Neutrophil (primary cell): Measurements from ENCODE around the gene IMPA2.
"Not testable (repeated sequence)": the region's sequence is repeated elsewhere in the genome, so short reads cannot be mapped to it uniquely, and the experiment has no call there.

ENCODE experiments used
- H3K27ac ChIP-seq: fragments of 200-600 bp; sonication (generic); 2 replicates; pipeline ENCODE4 v1.5.1; 2016; ENCODE audit warnings: mild to moderate bottlenecking, moderate library complexity
- H3K27me3 ChIP-seq: fragments of 200-600 bp; sonication (generic); 2 replicates; pipeline ENCODE4 v1.6.0; 2016; ENCODE audit warnings: mild to moderate bottlenecking
- H3K36me3 ChIP-seq: fragments of 200-600 bp; sonication (generic); 2 replicates; pipeline ENCODE4 v1.5.1; 2017
- H3K4me1 ChIP-seq, 2 experiments: fragments of 200-600 bp in 1 of 2; sonication (generic) in 1 of 2; 1 replicate in 1 of 2; 2 replicates in 1 of 2; pipeline versions ENCODE4 v1.5.1 to v1.6.1; 2013 to 2016; ENCODE audit warnings: low read depth in 1 of 2, low read length in 1 of 2, mild to moderate bottlenecking in 1 of 2, moderate library complexity in 1 of 2; ENCODE audit not compliant: control insufficient read depth in 1 of 2, insufficient read depth in 1 of 2
- H3K4me3 ChIP-seq, 2 experiments: fragments of 200-600 bp in 1 of 2; sonication (generic) in 1 of 2; 1 replicate in 1 of 2; 2 replicates in 1 of 2; pipeline ENCODE4 v1.5.1; 2013 to 2016; ENCODE audit warnings: low read depth in 1 of 2, low read length in 1 of 2, mild to moderate bottlenecking in 1 of 2, moderate library complexity in 1 of 2
- H3K9me3 ChIP-seq: fragments of 200-600 bp; sonication (generic); 2 replicates; pipeline ENCODE4 v1.5.1; 2016
- CTCF ChIP-seq: fragments of 200-600 bp; sonication (generic); IDR thresholded peaks from 2 replicates; pipeline ENCODE4 v1.5.1; 2016; ENCODE audit warnings: antibody characterized with exemption

The IMPA2 gene

DNA sequence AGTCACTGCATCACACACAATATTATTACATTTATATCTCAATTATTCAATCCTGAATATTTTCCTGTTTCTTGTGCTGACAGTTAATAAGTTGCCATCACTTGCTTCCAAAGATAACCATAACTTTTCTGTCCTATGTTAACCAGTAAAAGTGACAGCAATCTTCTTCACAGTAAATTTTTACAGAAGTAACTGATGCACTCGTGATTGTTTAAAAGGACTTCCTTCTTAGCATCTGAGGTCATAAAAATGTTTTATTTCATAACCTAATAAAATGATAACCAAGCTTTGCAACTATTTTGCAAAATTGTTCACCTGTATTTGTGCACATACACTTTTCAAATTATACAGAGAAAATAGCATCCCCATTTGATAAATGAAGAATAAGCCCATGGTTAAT is 91.7 kb downstream of the IMPA2 start:
- H3K4me1 ChIP-seq, result no peaks in the 10 kb centered on the region
- H3K9me3 ChIP-seq, result no peaks in the 10 kb centered on the region
- no peak for TF ChIP-seq CTCF
- H3K36me3 ChIP-seq, result no peaks in the 10 kb centered on the region
- H3K4me3 ChIP-seq, result no peak overlapping the region
- H3K27ac ChIP-seq, result no peak overlapping the region
- H3K27me3 ChIP-seq, result peaks cover 45% of the 10 kb centered on the region

DNA sequence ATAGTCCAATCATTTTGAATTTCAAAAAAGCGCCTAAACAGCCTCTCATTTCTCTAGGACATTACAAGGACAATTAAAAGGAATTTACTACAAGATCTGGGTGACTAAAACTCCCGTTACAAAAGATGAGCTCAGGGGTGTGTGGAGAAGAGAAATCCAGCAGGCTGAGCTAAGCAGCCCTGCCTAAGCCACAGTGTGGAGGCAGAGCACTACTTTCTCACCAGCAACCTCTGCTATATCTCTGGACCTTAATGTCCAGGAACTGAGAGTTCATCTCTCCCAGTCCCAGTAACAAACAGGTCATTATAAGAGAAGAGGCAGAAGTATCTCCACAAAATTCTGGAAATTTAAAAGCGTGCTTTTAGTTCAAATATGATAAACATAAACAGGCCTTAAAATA is 93.4 kb downstream of the IMPA2 start:
- no peaks in the 10 kb centered on the region for H3K36me3 ChIP-seq
- TF ChIP-seq CTCF, result no peak
- H3K9me3 ChIP-seq, result no peaks in the 10 kb centered on the region
- no peak overlapping the region for H3K4me3 ChIP-seq
- peaks cover 54% of the 10 kb centered on the region for H3K27me3 ChIP-seq
- H3K4me1 ChIP-seq, result no peaks in the 10 kb centered on the region
- no peak overlapping the region for H3K27ac ChIP-seq

DNA sequence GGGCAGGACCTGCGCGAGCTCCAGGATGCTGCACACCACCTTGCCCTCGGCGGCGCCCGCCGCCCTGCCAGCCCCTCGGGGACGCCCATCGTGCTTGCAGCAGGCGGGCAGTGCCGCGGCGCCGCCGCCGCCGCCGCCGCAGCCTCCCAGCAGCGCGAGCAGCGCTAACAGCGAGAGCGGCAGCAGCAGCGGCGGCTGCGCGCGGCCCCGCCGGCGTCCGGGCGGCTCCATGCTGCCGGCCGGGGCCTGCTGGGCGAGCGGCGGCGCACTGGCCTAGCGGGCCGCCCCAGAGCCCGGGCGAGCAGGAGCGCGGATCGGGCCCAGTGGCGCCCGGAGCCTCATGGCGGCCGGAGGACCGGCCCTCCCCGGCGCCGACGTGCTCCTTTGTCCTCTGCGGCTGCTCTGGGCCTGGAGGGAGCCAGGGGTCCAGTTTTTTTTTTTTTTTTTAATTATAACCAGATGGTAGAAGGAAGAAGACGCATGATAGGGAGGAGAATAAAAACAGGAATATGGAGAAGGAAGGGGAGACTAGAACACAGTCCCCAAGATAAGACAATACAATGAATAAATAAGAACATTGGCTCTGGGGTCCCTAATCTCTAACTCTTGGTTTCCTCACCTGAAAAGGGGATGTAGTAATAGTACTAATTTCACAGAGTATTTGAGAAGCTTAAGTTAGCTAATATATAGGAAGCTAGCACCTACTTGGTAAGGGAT is 95.3 kb downstream of the IMPA2 start:
- peaks cover 48% of the 10 kb centered on the region for H3K27me3 ChIP-seq
- no peaks in the 10 kb centered on the region for H3K9me3 ChIP-seq
- no peaks in the 10 kb centered on the region for H3K4me1 ChIP-seq
- no peaks in the 10 kb centered on the region for H3K36me3 ChIP-seq
- H3K4me3 ChIP-seq, result no peak overlapping the region
- no peak for TF ChIP-seq CTCF
- H3K27ac ChIP-seq, result no peak overlapping the region

DNA sequence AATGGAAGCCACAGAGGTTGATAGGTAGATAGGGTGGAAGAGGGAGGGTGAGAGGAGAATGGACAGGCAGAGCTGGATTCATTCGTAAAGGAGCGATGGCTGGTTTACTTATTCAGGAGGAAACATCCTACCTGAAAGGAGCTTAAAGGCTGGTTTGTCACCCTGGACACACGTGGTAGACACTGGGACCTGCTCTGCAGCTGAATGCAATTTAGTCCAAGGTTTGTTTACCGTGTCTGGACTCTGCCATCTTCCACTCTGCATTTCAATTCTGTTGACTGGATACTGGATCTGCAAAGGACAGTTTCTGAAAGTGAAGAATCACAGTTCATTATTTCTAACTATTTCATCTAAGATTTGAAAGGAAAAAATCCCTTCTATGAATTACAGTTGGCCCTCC is 96.7 kb downstream of the IMPA2 start:
- H3K27ac ChIP-seq, H3K4me1 ChIP-seq, H3K36me3 ChIP-seq, H3K9me3 ChIP-seq, H3K4me3 ChIP-seq: not testable (repeated sequence)
- H3K27me3 ChIP-seq, result peaks cover 49% of the 10 kb centered on the region

DNA sequence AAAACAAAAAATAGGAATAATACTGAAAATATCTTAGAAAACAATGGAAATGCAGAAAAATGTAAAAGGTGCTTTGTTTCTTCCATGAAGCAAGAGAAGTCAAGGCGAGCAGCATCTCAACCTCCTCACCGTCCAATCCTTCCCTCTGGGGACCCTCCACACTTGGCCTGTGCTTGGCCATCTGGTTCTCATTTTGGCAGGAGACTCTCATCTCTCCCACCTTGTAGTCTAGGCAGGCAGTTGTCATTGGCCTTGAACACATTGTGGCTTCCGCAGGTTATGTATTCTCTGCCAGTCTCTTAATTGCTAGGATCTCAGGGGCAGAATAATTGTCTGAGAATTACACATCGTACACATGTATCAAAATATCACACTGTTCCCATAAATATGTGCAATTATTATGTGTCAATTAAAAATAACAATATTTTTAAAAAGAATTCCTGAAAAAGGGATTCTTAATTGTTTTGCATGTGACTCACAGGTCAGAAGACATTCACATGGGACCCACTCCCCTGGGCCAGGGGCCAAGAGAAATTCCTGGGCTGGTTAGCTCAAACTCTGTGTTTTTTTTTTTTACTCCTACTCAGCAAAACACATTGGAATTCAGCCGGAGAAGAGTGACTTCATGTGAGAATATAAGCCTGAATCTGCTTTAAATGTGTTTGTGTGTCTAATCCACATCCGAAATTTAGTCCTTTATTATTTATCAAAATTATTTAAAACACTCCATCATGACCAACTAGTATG is 98.4 kb downstream of the IMPA2 start:
- Histone ChIP-seq H3K27ac (no peak overlapping the region), H3K9me3 (no peaks in the 10 kb centered on the region), H3K27me3 (peaks cover 49% of the 10 kb centered on the region), H3K4me1 (no peaks in the 10 kb centered on the region), H3K36me3 (no peaks in the 10 kb centered on the region), H3K4me3 (no peak overlapping the region)
- TF ChIP-seq CTCF, result no peak
